Fibroblast of pulmonary artery (primary cell): ENCODE results near the gene CAPN9.

Experiments
- DNase-seq: peaks from one replicate; pipeline ENCODE4 v3.0.0-alpha.2; 2010; ENCODE audit warnings: low read depth
- H3K4me3 ChIP-seq: replicated peaks from 2 replicates; pipeline ENCODE4 v1.5.1; 2011; ENCODE audit warnings: low read depth, mild to moderate bottlenecking, control low read depth, low read length, moderate library complexity
- TF ChIP-seq, protein P1 (sequence below): IDR thresholded peaks from 2 replicates; pipeline ENCODE4 v1.5.1; 2011; ENCODE audit warnings: mild to moderate bottlenecking, control low read depth, low read length, inconsistent platforms; ENCODE audit errors: missing control alignments

The CAPN9 gene

DNA sequence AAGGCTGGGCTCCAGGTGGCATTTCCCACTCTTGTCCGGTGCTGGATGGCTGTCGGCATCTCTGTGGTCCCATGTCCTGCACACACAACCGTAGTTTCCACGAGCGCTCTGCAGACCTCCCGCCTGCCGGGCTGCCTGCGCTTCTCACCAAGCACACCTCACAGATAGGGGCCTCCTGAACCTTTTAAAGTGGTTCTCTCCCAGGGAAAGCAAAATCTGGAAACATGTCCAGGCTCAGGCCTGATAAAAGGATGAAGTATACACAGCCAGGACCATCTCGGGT lies 46.2 kb downstream of the CAPN9 start:
- no peak overlapping the region for H3K4me3 ChIP-seq
- no peak for DNase-seq
- TF ChIP-seq, protein P1, sequence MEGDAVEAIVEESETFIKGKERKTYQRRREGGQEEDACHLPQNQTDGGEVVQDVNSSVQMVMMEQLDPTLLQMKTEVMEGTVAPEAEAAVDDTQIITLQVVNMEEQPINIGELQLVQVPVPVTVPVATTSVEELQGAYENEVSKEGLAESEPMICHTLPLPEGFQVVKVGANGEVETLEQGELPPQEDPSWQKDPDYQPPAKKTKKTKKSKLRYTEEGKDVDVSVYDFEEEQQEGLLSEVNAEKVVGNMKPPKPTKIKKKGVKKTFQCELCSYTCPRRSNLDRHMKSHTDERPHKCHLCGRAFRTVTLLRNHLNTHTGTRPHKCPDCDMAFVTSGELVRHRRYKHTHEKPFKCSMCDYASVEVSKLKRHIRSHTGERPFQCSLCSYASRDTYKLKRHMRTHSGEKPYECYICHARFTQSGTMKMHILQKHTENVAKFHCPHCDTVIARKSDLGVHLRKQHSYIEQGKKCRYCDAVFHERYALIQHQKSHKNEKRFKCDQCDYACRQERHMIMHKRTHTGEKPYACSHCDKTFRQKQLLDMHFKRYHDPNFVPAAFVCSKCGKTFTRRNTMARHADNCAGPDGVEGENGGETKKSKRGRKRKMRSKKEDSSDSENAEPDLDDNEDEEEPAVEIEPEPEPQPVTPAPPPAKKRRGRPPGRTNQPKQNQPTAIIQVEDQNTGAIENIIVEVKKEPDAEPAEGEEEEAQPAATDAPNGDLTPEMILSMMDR = no peak

DNA sequence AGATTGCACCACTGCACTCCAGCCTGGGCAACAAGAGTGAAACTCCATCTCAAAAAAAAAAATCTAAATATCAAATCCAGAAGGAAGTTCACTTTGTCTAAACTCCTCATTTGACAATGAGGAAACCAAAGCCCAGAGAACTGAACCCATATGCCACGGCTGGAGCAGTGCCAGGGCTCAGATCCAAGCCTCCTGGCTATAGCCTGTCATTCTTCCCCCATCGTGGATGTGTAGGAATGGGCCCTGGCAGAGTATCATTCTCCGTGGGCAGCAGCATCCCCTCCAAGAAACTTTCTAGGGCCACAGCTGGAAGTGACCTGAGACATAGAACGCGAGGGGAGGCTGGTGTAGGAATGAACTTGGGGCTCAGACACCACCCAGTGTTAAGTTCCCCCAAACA lies 47.2 kb downstream of the CAPN9 start:
- TF ChIP-seq, protein P1 = no peak
- no peak for DNase-seq
- no peak overlapping the region for H3K4me3 ChIP-seq

DNA sequence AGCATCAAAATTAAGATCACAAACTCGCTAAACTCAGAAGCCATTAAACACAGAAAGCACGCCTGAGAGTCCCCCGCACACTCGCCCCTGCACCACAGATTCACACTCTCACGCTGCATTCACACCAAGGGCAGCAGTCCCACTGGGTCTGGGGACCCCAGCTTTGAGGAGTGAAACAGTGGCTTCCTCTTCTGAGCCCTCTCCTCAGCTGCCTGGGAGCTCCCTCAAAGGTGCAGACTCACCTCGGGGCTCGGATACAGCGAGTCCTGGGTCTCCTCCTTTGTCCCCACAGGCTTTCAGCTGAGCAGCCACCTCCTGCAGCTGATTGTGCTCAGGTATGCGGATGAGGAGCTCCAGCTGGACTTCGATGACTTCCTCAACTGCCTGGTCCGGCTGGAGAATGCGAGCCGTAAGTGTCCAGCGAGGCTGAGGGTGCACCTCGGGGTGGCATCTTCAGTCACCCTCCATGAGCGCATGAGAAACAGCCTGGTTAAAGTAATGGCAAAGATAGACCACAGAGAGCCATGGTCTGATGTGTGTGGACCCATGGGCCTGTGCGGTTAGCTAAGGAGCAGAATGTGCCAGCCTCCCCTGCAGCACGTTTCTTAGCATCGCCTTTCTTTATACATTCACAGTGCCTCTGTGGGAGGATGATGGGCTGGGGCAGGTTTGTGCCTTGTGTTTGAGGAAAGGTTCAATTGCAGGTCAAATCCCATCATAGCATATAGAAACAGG lies 47.9 kb downstream of the CAPN9 start:
- TF ChIP-seq, protein P1 = no peak
- no peak overlapping the region for H3K4me3 ChIP-seq
- DNase-seq = no peak

DNA sequence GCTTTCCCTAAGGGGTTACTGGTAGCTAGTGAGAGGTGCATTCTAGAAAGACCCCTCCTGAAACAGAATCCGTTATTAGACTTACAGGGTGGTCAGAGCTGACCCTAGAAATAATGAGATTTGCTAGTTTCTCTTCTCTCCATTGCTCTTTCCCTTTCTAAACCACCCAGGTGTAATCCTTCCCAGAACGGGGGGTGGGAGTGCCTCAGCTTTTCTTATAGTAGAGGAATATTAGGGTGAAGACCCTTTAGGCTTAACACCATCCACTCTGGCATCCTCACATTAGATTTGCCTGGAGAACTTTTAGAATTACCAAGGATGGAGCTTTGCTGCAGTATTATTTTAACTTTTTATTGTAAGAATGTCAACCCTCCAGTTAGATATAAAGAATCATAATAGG lies 49.4 kb downstream of the CAPN9 start:
- TF ChIP-seq, protein P1 = no peak
- H3K4me3 ChIP-seq = no peak overlapping the region
- DNase-seq = no peak

DNA sequence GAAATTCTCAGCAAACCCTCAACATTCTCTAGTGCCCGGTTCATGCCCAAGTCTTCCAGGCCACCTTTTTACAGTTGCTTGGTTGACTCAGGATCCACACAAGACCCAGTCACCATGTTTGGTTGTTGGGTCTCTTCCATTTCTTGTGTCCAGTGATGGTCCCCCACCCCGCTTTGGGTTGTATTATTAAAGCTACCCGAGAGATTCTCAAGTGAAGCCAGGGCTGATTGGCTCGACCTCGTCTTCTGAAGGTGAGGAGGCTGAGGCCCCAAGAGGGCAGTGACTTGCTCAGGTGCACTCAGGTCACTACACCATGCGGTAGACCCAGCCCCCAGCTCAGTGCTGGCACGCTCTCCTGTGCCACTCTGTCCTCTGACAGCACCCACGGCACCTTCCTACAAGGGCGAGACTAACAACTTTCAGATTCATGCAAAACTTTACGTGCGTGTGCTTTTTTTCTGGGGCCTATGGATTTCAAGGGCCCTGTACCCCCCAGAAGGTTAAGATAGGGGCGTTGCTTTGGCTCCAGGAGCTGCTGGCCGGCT lies 50.3 kb downstream of the CAPN9 start:
- DNase-seq = no peak
- H3K4me3 ChIP-seq = no peak overlapping the region
- TF ChIP-seq, protein P1 = no peak

DNA sequence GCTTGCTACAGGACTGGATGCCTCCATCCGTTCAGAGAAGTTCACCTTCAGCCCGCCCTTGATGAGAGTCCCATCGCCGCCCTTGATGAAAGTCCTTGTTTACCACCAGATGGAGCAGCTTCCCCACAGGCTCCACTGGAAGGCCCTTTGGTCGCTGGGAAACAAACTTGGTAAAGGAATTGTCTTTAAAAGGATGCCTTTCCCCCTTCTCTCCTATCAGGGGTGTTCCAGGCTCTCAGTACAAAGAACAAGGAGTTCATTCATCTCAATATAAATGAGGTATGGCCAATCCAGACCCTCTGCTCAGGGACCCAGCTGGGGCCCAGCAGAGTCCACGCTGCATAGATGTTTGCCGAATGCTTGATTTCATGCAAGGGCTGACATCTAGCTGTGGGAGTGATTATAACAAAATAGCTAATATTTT lies 50.8 kb downstream of the CAPN9 start:
- no peak overlapping the region for H3K4me3 ChIP-seq
- peak; percentile 81 for DNase-seq
- TF ChIP-seq, protein P1 = peak; percentile 86

DNA sequence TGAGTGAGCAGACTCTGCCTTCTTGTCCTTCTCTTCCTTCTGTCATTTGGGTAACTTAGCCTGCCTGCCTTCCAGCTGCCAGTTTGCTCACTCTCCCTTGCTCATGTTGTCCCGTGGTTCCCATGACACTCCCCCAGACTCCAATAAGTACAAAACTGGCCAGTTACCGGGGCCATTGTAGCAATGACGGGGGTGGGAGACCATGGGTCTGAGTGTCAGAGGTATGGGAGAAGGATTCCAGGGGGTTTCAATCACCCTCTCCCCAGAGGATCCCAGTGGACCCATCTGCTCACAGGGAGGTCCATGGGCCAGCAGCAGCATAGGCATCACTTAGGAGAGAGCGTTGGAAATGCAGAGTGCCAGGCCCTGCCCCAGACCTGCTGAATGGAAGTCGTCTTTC lies 51.3 kb downstream of the CAPN9 start:
- H3K4me3 ChIP-seq = no peak overlapping the region
- DNase-seq = no peak
- TF ChIP-seq, protein P1 = no peak
